H7 (cell line): ENCODE results near the gene SLC17A5. TPM values are rescaled to one million over a fixed set of nuclear protein-coding genes. Genes with fewer than 3 reads are reported as not detected.
"Not testable (repeated sequence)": the region's sequence is repeated elsewhere in the genome, so short reads cannot be mapped to it uniquely, and the experiment has no call there.

Experiments
- DNase-seq: peaks from one replicate; pipeline ENCODE4 v3.0.0; 2012
- H3K27me3 ChIP-seq: 2 replicates; pipeline ENCODE4 v1.6.0; 2011; ENCODE audit warnings: mild to moderate bottlenecking, low read length; ENCODE audit not compliant: control insufficient read depth, insufficient read depth
- H3K36me3 ChIP-seq: replicated peaks from 2 replicates; pipeline ENCODE4 v1.5.1; 2011; ENCODE audit warnings: low read length; ENCODE audit not compliant: control insufficient read depth, insufficient read depth
- H3K4me3 ChIP-seq: 2 replicates; pipeline ENCODE4 v1.5.1; 2011; ENCODE audit warnings: low read depth, mild to moderate bottlenecking, control low read depth, low read length, moderate library complexity; ENCODE audit not compliant: insufficient read depth
- total RNA-seq: library from RNA; depleted of rRNA; stranded (reverse); fragments of >200 nt; shearing (Covaris generic); gene quantifications from 2 replicates; pipeline ENCODE4 v1.2.3, GENCODE V29; 2014

The SLC17A5 gene
- total RNA-seq, 1 experiment from 2014 or later = 12.2 TPM

DNA sequence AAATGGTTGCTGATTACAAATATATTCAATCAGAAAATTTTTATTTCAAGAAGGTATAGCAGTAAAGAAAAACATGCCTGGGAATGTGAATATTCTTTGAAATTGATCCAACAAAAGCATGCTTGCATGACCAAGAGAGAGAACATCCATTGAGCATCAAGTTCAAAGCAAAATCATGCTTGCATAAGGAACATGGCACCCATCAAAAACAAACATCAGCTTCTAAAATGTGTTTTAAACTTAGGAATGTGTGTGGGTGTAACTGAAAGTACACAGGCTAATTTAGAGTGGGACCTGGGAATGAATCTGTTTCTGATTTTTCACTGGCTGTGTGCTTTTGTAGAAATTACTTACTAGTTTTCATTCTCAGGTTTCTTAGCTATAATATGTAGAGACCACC is 5.6 kb downstream of the SLC17A5 start:
- H3K27me3 ChIP-seq = no peaks in the 10 kb centered on the region
- no peaks in the 10 kb centered on the region; the same call in 1 of the 2 replicates for H3K36me3 ChIP-seq
- DNase-seq = no peak
- H3K4me3 ChIP-seq = no peak overlapping the region

GRCh38 chr6:73644941-73645591 is 8.7 kb downstream of the SLC17A5 start:
- no peak for DNase-seq
- no peaks in the 10 kb centered on the region; the same call in 1 of the 2 replicates for H3K36me3 ChIP-seq
- H3K27me3 ChIP-seq = no peaks in the 10 kb centered on the region
- H3K4me3 ChIP-seq = no peak overlapping the region

DNA sequence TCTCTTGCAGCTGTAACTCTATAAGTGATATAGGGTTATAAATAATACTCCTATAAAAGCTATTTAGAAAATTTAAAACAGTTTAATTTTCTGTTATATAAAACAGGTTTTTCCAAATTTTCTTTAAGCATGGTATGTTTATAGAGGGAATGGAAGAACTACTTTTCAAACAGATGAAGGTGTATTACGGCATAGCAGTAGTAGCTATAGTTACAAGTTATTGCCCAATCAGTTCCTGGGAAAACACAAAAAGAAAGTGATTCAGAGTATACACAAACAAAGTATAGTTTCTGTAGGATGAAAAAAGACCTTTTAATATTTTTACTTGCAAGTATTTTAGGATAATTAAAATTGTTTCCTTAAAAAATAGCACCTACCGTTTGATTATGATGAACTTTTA is 9.8 kb downstream of the SLC17A5 start:
- Histone ChIP-seq H3K27me3 (no peaks in the 10 kb centered on the region), H3K4me3 (no peak overlapping the region), H3K36me3 (no peaks in the 10 kb centered on the region; the same call in 1 of the 2 replicates)
- no peak for DNase-seq

DNA sequence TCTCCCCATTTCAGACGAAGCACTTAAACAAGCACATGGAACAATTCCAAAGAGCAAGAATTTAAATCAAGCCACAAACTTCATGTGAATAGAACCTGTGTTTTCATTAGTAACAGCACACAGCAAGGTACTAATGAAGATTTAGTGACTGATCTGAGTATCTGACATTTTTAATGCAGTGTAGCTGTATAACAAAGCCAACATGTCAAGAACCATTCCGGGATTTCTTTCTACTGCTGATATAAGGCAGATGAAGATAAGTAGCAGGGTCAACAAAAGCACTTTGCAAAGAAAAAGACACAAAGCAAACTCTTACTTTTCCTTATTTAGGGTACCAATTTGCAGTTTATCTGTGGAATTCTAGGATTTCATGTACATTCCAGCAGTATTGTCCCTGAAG is 11.3 kb downstream of the SLC17A5 start:
- Histone ChIP-seq H3K27me3 (no peaks in the 10 kb centered on the region), H3K36me3 (no peaks in the 10 kb centered on the region), H3K4me3 (no peak overlapping the region)
- no peak for DNase-seq

GRCh38 chr6:73640179-73640750 is 13.5 kb downstream of the SLC17A5 start:
- Histone ChIP-seq H3K36me3 (no peaks in the 10 kb centered on the region; the same call in 1 of the 2 replicates), H3K27me3 (no peaks in the 10 kb centered on the region), H3K4me3 (no peak overlapping the region)
- no peak for DNase-seq

DNA sequence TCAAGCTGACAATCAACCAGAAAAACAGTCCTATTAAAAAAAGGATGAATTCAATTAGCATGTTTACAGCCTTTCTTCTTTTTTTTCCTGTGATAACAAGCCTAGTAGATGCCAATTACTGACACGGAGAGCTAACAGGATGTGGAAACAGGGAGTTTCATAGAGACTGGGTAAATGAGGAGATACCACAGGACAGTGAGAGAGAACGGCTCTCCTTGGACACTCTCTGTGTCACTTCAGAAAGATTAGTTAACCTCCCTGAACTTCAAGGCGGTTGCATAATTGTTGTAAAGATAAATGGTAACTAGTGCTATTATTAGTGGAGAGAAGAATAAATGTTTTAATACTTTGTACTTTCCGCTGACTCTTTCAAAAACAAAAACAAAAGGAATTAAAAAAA is 14.8 kb downstream of the SLC17A5 start:
- Histone ChIP-seq H3K4me3 (no peak overlapping the region), H3K27me3 (no peaks in the 10 kb centered on the region), H3K36me3 (no peaks in the 10 kb centered on the region; the same call in 1 of the 2 replicates)
- no peak for DNase-seq

DNA sequence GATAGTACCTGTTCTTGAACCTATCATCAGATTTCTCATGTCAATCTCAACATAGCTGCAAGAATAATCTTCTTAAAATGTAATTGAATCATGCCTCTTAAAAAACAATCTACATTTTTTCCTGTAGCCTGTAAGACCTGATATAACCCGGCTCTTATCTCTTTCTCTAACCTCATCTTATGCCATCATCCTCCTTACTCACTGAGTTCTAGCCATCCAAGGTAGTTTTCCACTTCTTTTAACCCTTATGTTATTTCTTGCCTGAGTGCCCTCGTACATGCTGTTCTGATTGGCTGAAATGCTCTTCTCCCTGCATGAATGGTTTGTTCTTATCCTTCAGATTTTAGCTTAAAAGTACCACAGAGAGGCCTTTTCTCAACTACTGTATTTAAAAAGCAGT is 16.4 kb downstream of the SLC17A5 start:
- H3K4me3 ChIP-seq = no peak overlapping the region
- H3K27me3 ChIP-seq = no peaks in the 10 kb centered on the region
- no peak for DNase-seq
- no peaks in the 10 kb centered on the region; the same call in 1 of the 2 replicates for H3K36me3 ChIP-seq

DNA sequence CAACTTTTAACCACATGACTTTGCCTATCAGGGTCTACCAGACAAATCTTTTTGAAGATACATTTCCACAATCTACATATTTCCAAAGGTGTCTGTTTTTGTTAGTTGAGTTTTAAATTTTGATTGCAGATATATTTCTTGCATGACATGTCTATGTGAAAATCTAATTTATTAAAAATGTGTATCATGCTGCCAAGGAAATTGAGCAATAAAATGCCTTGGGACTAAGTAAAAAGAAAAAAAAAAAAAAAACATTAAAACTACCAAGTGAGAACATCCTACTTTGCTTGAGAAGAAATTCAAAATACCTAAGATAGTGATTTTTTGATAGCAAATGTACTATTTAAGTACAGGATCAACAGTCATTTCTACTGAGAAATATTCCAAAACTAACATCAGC is 17.7 kb downstream of the SLC17A5 start:
- no peak for DNase-seq
- Histone ChIP-seq H3K4me3 (no peak overlapping the region), H3K27me3 (no peaks in the 10 kb centered on the region), H3K36me3 (no peaks in the 10 kb centered on the region; the same call in 1 of the 2 replicates)

DNA sequence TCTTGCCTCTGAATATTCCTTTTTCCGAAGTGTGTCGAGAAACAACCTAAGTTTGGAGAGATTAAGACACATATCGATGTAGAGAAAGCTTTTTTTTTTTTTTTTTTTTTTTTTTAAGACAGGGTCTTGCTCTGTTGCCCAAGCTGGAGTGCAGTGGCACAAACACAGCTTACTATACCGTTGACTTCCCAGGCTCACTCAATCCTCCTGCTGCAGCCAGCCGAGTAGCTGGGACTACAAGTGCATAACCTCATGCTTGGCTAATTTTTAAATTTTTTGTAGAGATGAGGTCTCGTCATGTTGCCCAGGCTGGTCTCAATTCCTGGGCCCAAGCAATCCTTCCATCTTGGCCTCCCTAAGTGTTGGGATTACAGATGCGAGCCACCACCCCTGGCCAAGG is 21.4 kb downstream of the SLC17A5 start:
- Histone ChIP-seq H3K4me3 (no peak overlapping the region), H3K36me3 (no peaks in the 10 kb centered on the region; the same call in 1 of the 2 replicates), H3K27me3 (no peaks in the 10 kb centered on the region)
- no peak for DNase-seq

- Histone ChIP-seq H3K27me3 (no peaks in the 10 kb centered on the region), H3K36me3 (no peaks in the 10 kb centered on the region; the same call in 1 of the 2 replicates), H3K4me3 (no peak overlapping the region)
- DNase-seq = no peak
These were observed 21.9 kb downstream of the SLC17A5 start for GRCh38 chr6:73631849-73632248.

DNA sequence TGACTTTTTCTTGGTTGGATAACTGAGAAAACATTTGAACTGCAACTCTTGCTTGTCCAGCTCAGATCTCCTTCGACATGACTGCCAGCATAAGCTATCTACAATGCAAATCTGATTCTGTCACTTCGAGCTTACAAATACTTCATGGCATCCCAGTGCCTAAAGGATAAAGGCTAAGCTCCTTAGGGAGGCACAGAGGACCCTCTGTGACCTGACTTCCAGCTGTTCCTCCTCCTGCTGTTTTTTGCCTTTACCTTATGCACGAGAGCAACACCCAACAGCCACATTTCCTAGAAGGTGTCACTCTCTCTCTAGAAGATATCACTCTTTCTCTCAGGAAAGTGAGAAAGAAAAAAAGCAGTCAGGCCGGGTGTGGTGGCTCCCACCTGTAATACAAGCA is 23.4 kb downstream of the SLC17A5 start:
- Histone ChIP-seq H3K4me3 (no peak overlapping the region), H3K36me3 (no peaks in the 10 kb centered on the region; the same call in 1 of the 2 replicates), H3K27me3 (no peaks in the 10 kb centered on the region)
- no peak for DNase-seq

GRCh38 chr6:73624896-73625295 is 28.9 kb downstream of the SLC17A5 start:
- Histone ChIP-seq H3K27me3 (no peaks in the 10 kb centered on the region), H3K36me3 (no peaks in the 10 kb centered on the region; the same call in 1 of the 2 replicates), H3K4me3 (no peak overlapping the region)
- DNase-seq = no peak

DNA sequence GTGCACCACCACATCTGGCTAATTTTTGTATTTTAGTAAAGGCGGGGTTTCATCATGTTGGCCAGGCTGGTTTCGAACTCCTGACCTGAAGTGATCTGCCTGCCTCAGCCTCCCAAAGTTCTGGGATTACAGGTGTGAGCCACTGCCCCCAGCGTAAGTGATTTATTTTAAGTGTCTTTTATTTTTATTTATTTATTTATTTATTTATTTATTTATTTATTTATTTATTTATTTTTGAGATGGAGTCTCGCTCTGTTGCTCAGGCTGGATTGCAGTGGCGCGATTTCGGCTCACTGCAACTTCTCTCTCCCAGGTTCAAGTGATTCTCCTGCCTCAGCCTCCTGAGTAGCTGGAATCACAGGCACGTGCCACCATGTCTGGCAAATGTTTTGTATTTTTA is 30.3 kb downstream of the SLC17A5 start:
- not testable (repeated sequence) for H3K27me3 ChIP-seq, DNase-seq, H3K36me3 ChIP-seq, H3K4me3 ChIP-seq

GRCh38 chr6:73618082-73618481 is 35.7 kb downstream of the SLC17A5 start:
- not testable (repeated sequence) for H3K4me3 ChIP-seq, DNase-seq, H3K27me3 ChIP-seq, H3K36me3 ChIP-seq

DNA sequence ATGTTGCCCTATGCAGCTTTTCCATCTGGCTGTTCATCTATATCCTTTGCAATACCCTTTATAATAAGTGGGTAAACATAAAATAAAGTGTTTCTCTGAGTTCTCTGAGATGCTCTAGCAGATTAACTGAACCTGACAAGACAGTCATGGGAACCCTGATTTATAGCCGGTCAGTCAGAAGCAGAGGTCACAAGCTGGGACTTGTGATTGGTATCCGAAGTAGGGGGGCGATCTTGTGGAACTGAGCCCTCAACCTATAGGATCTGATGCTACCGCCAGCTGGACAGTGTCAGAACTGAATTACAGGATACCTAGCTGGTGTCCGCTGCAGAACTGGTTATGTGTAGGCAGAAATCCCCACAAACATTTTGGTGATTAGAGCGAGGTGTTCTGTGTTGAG is 39.0 kb downstream of the SLC17A5 start:
- H3K36me3 ChIP-seq = no peaks in the 10 kb centered on the region
- DNase-seq = no peak
- no peaks in the 10 kb centered on the region for H3K27me3 ChIP-seq

More for the DNA sequence above, 39.0 kb downstream of the SLC17A5 start:
- no peak overlapping the region for H3K4me3 ChIP-seq
